Measurements from ENCODE around the gene PARD3.

GRCh38 chr10:34178756-34179155 lies 636.3 kb downstream of the PARD3 start:
- TF ChIP-seq EZH2 (IDR thresholded peaks at IDR 0.05; ENCODE audit: insufficient read depth, poor library complexity, severe bottlenecking): no peak
- no peak for TF ChIP-seq EZH2phosphoT487 (IDR thresholded peaks at IDR 0.05; ENCODE audit: insufficient read depth, low read depth)
